ENCODE data around the gene TYW3.

TYW3 gene

GRCh38 chr1:74785944-74786343 lies 53.0 kb downstream of the TYW3 start:
- Histone ChIP-seq H3K36me3 (ENCODE audit: insufficient read depth, low read length) (no peaks in the 10 kb centered on the region), H3K27ac (no peak overlapping the region), H3K9ac (ENCODE audit: insufficient read length) (no peak overlapping the region), H3K4me3 (no peak overlapping the region), H3K9me3 (ENCODE audit: low read depth, low read length) (no peaks in the 10 kb centered on the region)
- TF ChIP-seq FOXP2 (optimal IDR thresholded peaks at IDR 0.05; ENCODE audit: control extremely low read depth, extremely low read length, insufficient read depth) = no peak
- no peak for TF ChIP-seq POLR2AphosphoS5 (IDR thresholded peaks at IDR 0.05; ENCODE audit: borderline replicate concordance, low read depth, low read length)
- no peak for TF ChIP-seq EZH2 (IDR thresholded peaks at IDR 0.05)
- no peak for DNase-seq (ENCODE audit: low read depth, low spot score)

GRCh38 chr1:74790453-74790852 lies 57.5 kb downstream of the TYW3 start:
- no peaks in the 10 kb centered on the region for H3K9me3 ChIP-seq (ENCODE audit: low read depth, low read length)
- no peak overlapping the region for H3K27ac ChIP-seq
- no peak for DNase-seq (ENCODE audit: low read depth, low spot score)
- no peak overlapping the region for H3K4me3 ChIP-seq
- no peak for TF ChIP-seq EZH2 (IDR thresholded peaks at IDR 0.05)
- no peak for TF ChIP-seq FOXP2 (optimal IDR thresholded peaks at IDR 0.05; ENCODE audit: control extremely low read depth, extremely low read length, insufficient read depth)
- TF ChIP-seq POLR2AphosphoS5 (IDR thresholded peaks at IDR 0.05; ENCODE audit: borderline replicate concordance, low read depth, low read length) = no peak
- H3K9ac ChIP-seq (ENCODE audit: insufficient read length) = no peak overlapping the region
- no peaks in the 10 kb centered on the region for H3K36me3 ChIP-seq (ENCODE audit: insufficient read depth, low read length)

GRCh38 chr1:74791491-74791890 lies 58.5 kb downstream of the TYW3 start:
- DNase-seq (ENCODE audit: low read depth, low spot score) = no peak
- no peak overlapping the region for H3K27ac ChIP-seq
- H3K9me3 ChIP-seq (ENCODE audit: low read depth, low read length) = no peaks in the 10 kb centered on the region
- no peak overlapping the region for H3K9ac ChIP-seq (ENCODE audit: insufficient read length)
- H3K4me3 ChIP-seq = no peak overlapping the region
- TF ChIP-seq FOXP2 (optimal IDR thresholded peaks at IDR 0.05; ENCODE audit: control extremely low read depth, extremely low read length, insufficient read depth) (no peak), EZH2 (IDR thresholded peaks at IDR 0.05) (no peak), POLR2AphosphoS5 (IDR thresholded peaks at IDR 0.05; ENCODE audit: borderline replicate concordance, low read depth, low read length) (no peak)
- H3K36me3 ChIP-seq (ENCODE audit: insufficient read depth, low read length) = no peaks in the 10 kb centered on the region

GRCh38 chr1:74799119-74799657 lies 66.2 kb downstream of the TYW3 start:
- Histone ChIP-seq H3K4me3 (no peak overlapping the region), H3K27ac (no peak overlapping the region), H3K9me3 (ENCODE audit: low read depth, low read length) (no peaks in the 10 kb centered on the region), H3K9ac (ENCODE audit: insufficient read length) (no peak overlapping the region), H3K36me3 (ENCODE audit: insufficient read depth, low read length) (no peaks in the 10 kb centered on the region)
- no peak for TF ChIP-seq FOXP2 (optimal IDR thresholded peaks at IDR 0.05; ENCODE audit: control extremely low read depth, extremely low read length, insufficient read depth)
- TF ChIP-seq EZH2 (IDR thresholded peaks at IDR 0.05) = no peak
- TF ChIP-seq POLR2AphosphoS5 (IDR thresholded peaks at IDR 0.05; ENCODE audit: borderline replicate concordance, low read depth, low read length) = no peak
- no peak for DNase-seq (ENCODE audit: low read depth, low spot score)

- Histone ChIP-seq H3K4me3 (no peak overlapping the region), H3K9ac (ENCODE audit: insufficient read length) (no peak overlapping the region), H3K27ac (no peak overlapping the region), H3K9me3 (ENCODE audit: low read depth, low read length) (no peaks in the 10 kb centered on the region), H3K36me3 (ENCODE audit: insufficient read depth, low read length) (no peaks in the 10 kb centered on the region)
- TF ChIP-seq FOXP2 (optimal IDR thresholded peaks at IDR 0.05; ENCODE audit: control extremely low read depth, extremely low read length, insufficient read depth) (no peak), POLR2AphosphoS5 (IDR thresholded peaks at IDR 0.05; ENCODE audit: borderline replicate concordance, low read depth, low read length) (no peak), EZH2 (IDR thresholded peaks at IDR 0.05) (no peak)
- DNase-seq (ENCODE audit: low read depth, low spot score) = no peak
Observed at GRCh38 chr1:74811436-74812179, 78.7 kb downstream of the TYW3 start.

GRCh38 chr1:74812180-74812541 lies 79.2 kb downstream of the TYW3 start:
- TF ChIP-seq POLR2AphosphoS5 (IDR thresholded peaks at IDR 0.05; ENCODE audit: borderline replicate concordance, low read depth, low read length) (no peak), FOXP2 (optimal IDR thresholded peaks at IDR 0.05; ENCODE audit: control extremely low read depth, extremely low read length, insufficient read depth) (no peak), EZH2 (IDR thresholded peaks at IDR 0.05) (no peak)
- no peak overlapping the region for H3K4me3 ChIP-seq
- no peak overlapping the region for H3K9ac ChIP-seq (ENCODE audit: insufficient read length)
- no peaks in the 10 kb centered on the region for H3K36me3 ChIP-seq (ENCODE audit: insufficient read depth, low read length)
- DNase-seq (ENCODE audit: low read depth, low spot score) = no peak
- no peaks in the 10 kb centered on the region for H3K9me3 ChIP-seq (ENCODE audit: low read depth, low read length)
- H3K27ac ChIP-seq = no peak overlapping the region

All from SK-N-MC (cell line).